Measurements from ENCODE around the gene OR5B21. TPM values are rescaled to one million over a fixed set of nuclear protein-coding genes. Genes with fewer than 3 reads are reported as not detected.

Gene OR5B21
- not detected for total RNA-seq

DNA sequence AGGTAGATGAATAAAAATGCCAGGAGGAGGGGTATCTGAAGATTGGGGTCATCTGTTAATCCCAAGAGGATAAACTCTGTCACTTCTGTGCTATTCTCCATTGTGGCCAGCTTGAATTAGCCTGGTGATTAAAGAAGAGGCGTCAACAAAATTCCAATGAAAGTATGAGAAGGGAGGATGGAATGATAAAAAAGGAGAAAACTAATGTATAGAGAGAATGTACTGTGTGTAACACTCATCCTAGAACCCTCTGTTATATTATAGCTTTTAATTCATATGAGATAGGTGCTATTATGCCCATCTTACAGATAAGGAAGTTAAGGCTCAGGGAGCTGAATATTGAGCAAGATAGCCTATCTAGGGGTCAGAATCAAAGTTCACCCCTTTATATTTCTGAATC lies at the start of gene OR5B21:
TSS of gene OR5B21 (minus strand) at position 101 of the 400 bp plus-strand sequence. CDS start at position 101, 0 bp downstream.
- TF ChIP-seq, protein P1, sequence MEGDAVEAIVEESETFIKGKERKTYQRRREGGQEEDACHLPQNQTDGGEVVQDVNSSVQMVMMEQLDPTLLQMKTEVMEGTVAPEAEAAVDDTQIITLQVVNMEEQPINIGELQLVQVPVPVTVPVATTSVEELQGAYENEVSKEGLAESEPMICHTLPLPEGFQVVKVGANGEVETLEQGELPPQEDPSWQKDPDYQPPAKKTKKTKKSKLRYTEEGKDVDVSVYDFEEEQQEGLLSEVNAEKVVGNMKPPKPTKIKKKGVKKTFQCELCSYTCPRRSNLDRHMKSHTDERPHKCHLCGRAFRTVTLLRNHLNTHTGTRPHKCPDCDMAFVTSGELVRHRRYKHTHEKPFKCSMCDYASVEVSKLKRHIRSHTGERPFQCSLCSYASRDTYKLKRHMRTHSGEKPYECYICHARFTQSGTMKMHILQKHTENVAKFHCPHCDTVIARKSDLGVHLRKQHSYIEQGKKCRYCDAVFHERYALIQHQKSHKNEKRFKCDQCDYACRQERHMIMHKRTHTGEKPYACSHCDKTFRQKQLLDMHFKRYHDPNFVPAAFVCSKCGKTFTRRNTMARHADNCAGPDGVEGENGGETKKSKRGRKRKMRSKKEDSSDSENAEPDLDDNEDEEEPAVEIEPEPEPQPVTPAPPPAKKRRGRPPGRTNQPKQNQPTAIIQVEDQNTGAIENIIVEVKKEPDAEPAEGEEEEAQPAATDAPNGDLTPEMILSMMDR (IDR thresholded peaks at IDR 0.05): no peak
- Histone ChIP-seq H3K27ac (no peak within 1 kb of the TSS), H3K27me3 (no peaks in the 10 kb centered on the region), H3K4me1 (no peaks in the 10 kb centered on the region), H3K36me3 (no peaks in the 10 kb centered on the region), H3K4me3 (no peak within 1 kb of the TSS), H3K9me3 (no peaks in the 10 kb centered on the region)
- no peak for DNase-seq (ENCODE audit: low spot score in 2 of 2)
- intact Hi-C loops (cut with DNase I): no loop called here

DNA sequence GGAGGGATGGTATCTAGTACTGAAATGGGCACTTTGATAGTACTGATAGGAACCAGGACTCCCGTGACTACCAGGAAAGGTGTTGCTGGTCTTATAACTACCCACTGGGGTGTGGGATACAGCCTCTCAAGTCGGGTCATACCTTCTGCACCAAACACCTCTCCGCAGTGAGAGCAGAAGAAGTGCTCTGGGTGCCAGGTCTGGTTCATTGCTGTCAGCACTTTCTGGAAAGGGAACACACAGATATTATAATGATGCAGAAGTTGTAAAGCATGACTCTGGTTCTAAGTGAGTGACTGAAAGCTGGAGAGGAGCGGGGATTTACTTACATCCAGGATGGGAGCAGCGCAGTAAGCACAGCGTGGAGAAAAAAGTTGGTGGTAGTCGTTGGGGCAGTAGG lies 41.7 kb upstream of the OR5B21 start:
- no peak for DNase-seq (ENCODE audit: low spot score in 2 of 2)
- peaks cover 67 to 97% of the 10 kb centered on the region in 2 donors for H3K36me3 ChIP-seq

DNA sequence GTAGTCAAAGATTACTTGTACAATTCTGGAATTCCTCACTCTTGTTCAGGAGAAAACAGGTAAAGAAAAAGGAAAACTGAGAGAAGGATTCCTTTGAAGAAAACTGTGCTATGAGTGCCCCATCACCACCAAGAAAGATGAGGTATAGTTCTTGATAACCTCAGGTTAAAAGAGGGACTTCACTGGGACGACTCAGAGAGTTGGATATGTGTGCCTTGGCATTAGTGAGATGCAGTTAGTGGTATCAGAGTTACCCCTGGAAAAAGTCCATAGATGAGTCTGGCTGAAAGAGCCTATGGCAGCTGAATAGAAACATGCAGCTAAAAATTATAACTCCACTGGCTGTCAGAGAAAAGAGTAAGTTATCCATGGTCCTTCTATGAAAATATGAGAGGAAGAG lies 38.9 kb upstream of the OR5B21 start:
- no peak for DNase-seq (ENCODE audit: low spot score in 2 of 2)
- H3K27me3 ChIP-seq: no peaks in the 10 kb centered on the region
- H3K9me3 ChIP-seq: no peaks in the 10 kb centered on the region
- intact Hi-C loops (cut with DNase I): no loop called here
- no peak overlapping the region for H3K4me3 ChIP-seq
- TF ChIP-seq, protein P1 (IDR thresholded peaks at IDR 0.05): no peak
- no peak overlapping the region for H3K27ac ChIP-seq
- H3K36me3 ChIP-seq: peaks cover 47 to 82% of the 10 kb centered on the region in 2 donors
- no peaks in the 10 kb centered on the region for H3K4me1 ChIP-seq

More for the DNA sequence above, 41.7 kb upstream of the OR5B21 start:
- H3K9me3 ChIP-seq: no peaks in the 10 kb centered on the region
- TF ChIP-seq, protein P1 (IDR thresholded peaks at IDR 0.05): no peak
- H3K27ac ChIP-seq: no peak overlapping the region
- H3K27me3 ChIP-seq: no peaks in the 10 kb centered on the region
- H3K4me3 ChIP-seq: no peak overlapping the region
- H3K4me1 ChIP-seq: no peaks in the 10 kb centered on the region
- intact Hi-C loops (cut with DNase I): no loop called here

DNA sequence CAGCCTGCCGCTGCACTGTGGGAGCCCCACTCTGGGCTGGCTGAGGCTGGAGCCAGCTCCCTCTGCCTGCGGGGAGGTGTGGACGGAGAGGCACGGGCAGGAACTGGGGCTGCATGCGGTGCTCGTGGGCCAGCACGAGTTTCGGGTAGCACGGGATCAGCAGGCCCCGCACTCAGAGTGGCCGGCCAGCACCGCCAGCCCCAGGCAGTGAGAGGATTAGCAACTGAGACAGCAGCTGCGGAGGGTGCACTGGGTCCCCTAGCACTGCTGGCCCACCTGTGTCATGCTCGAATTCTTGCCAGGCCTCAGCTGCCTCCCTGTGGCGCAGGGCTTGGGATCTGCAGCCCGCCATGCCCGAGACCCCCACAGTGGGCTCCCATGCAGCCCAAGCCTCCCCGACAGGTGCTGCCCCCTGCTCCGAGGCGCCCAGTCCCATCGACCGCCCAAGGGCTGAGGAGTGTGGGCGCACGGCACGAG lies 24.0 kb upstream of the OR5B21 start:
- H3K27ac ChIP-seq: no peak overlapping the region
- no peaks in the 10 kb centered on the region for H3K9me3 ChIP-seq
- H3K27me3 ChIP-seq: no peaks in the 10 kb centered on the region
- no peak for DNase-seq (ENCODE audit: low spot score in 2 of 2)
- intact Hi-C loops (cut with DNase I): no loop called here
- H3K36me3 ChIP-seq: peaks cover 37 to 51% of the 10 kb centered on the region in 2 donors
- TF ChIP-seq, protein P1 (IDR thresholded peaks at IDR 0.05): no peak
- no peaks in the 10 kb centered on the region for H3K4me1 ChIP-seq
- H3K4me3 ChIP-seq: no peak overlapping the region

DNA sequence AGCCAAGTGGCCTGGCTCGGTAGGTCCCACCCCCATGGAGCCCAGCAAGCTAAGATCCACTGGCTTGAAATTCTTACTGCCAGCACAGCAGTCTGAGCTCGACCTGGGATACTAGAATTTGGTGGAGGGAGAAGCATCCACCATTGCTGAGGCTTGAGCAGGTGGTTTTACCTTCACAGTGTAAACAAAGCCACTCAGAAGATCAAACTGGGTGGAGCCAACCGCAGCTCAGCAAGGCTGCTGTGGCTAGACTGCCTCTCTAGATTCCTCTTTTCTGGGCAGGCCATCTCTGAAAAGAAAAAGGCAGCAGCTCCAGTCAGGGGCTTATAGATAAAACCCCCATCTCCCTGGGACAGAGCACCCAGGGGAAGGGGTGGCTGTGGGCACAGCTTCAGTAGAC lies 22.3 kb upstream of the OR5B21 start:
- no peaks in the 10 kb centered on the region for H3K4me1 ChIP-seq
- no peak for DNase-seq (ENCODE audit: low spot score in 2 of 2)
- H3K36me3 ChIP-seq: peaks cover 37 to 54% of the 10 kb centered on the region in 2 donors
- no peaks in the 10 kb centered on the region for H3K9me3 ChIP-seq
- TF ChIP-seq, protein P1 (IDR thresholded peaks at IDR 0.05): no peak
- no peak overlapping the region for H3K4me3 ChIP-seq
- no peaks in the 10 kb centered on the region for H3K27me3 ChIP-seq
- no peak overlapping the region for H3K27ac ChIP-seq
- intact Hi-C loops (cut with DNase I): no loop called here

DNA sequence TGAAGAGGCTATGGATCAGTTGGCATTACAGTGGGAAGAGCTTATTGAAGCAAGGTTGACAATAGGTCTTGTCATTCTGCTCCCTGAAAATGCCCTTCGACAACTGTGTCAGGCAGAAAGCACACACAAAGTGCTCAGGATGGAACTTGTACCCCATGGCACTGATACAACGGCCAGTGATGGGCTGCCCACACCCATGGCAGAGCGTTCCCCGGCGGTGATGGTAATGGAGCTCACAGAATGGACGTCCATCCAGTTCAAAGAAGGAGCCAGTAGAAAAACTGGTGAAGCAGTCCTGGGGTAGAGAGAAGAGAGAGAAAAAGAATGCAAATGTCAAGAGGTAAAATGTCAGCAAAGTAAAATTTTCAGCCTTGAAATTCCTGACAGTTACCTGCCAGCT lies 19.5 kb upstream of the OR5B21 start:
- H3K9me3 ChIP-seq: no peaks in the 10 kb centered on the region
- H3K36me3 ChIP-seq: peaks cover 28 to 40% of the 10 kb centered on the region in 2 donors
- H3K4me1 ChIP-seq: no peaks in the 10 kb centered on the region
- TF ChIP-seq, protein P1 (IDR thresholded peaks at IDR 0.05): no peak
- H3K27ac ChIP-seq: no peak overlapping the region
- intact Hi-C loops (cut with DNase I): no loop called here
- H3K4me3 ChIP-seq: no peak overlapping the region
- DNase-seq (ENCODE audit: low spot score in 2 of 2): no peak
- H3K27me3 ChIP-seq: no peaks in the 10 kb centered on the region
